ENCODE measurements around the gene ARHGDIA. TPM values are rescaled to one million over a fixed set of nuclear protein-coding genes. Genes with fewer than 3 reads are reported as not detected.
A peak's percentile ranks its signal among the peaks of the same experiment; 100 is the strongest.
"Not testable (repeated sequence)": the region's sequence is repeated elsewhere in the genome, so short reads cannot be mapped to it uniquely, and the experiment has no call there.

Gene ARHGDIA
- total RNA-seq: 100 to 1,000 TPM; 157 to 202 (median 180) TPM

DNA sequence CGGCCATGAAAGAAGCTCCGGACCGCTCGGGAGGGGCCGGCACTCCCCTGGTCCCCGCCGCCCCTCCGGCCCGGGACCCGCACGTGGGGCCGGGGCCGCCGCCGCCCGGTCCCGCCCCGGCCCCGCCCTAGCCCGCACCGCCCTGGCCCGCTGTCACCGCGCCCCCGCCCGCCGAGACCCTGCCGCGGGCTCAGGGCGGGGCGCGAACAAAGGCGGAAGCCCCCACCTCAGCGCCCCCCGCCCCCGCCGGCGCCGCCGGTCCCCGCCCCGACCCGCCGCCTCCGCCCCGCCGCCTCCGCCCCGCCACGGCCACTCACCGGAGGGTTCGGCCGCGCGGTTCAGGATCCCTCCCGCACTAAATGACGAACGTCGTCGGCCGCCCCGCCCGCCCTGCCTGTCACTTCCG is at the start of gene ARHGDIA:
TSS of gene ARHGDIA (minus strand) at position 357 of the 406 bp plus-strand sequence. CDS start 1,407 bp downstream, outside the sequence.
- no peaks in the 10 kb centered on the region for H3K9me3 ChIP-seq
- TF ChIP-seq, protein P1, sequence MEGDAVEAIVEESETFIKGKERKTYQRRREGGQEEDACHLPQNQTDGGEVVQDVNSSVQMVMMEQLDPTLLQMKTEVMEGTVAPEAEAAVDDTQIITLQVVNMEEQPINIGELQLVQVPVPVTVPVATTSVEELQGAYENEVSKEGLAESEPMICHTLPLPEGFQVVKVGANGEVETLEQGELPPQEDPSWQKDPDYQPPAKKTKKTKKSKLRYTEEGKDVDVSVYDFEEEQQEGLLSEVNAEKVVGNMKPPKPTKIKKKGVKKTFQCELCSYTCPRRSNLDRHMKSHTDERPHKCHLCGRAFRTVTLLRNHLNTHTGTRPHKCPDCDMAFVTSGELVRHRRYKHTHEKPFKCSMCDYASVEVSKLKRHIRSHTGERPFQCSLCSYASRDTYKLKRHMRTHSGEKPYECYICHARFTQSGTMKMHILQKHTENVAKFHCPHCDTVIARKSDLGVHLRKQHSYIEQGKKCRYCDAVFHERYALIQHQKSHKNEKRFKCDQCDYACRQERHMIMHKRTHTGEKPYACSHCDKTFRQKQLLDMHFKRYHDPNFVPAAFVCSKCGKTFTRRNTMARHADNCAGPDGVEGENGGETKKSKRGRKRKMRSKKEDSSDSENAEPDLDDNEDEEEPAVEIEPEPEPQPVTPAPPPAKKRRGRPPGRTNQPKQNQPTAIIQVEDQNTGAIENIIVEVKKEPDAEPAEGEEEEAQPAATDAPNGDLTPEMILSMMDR (IDR thresholded peaks at IDR 0.05): no peak
- no peak for TF ChIP-seq POLR2AphosphoS5 (IDR thresholded peaks at IDR 0.05)
- no peak for TF ChIP-seq POLR2A (IDR thresholded peaks at IDR 0.05)
- TF ChIP-seq EP300 (IDR thresholded peaks at IDR 0.05): no peak
- 1% methylated on average over 13 of the region's 64 CpGs for WGBS
- H3K27ac ChIP-seq: peak within 1 kb of the TSS; percentile 99
- DNase-seq (ENCODE audit: low spot score in 2 of 2): peak; percentile 65 to 98
- H3K4me3 ChIP-seq: peak within 1 kb of the TSS; percentile 82
- peaks cover 22% of the 10 kb centered on the region for H3K36me3 ChIP-seq
- no peaks in the 10 kb centered on the region for H3K27me3 ChIP-seq
- peaks cover 59% of the 10 kb centered on the region for H3K4me1 ChIP-seq

DNA sequence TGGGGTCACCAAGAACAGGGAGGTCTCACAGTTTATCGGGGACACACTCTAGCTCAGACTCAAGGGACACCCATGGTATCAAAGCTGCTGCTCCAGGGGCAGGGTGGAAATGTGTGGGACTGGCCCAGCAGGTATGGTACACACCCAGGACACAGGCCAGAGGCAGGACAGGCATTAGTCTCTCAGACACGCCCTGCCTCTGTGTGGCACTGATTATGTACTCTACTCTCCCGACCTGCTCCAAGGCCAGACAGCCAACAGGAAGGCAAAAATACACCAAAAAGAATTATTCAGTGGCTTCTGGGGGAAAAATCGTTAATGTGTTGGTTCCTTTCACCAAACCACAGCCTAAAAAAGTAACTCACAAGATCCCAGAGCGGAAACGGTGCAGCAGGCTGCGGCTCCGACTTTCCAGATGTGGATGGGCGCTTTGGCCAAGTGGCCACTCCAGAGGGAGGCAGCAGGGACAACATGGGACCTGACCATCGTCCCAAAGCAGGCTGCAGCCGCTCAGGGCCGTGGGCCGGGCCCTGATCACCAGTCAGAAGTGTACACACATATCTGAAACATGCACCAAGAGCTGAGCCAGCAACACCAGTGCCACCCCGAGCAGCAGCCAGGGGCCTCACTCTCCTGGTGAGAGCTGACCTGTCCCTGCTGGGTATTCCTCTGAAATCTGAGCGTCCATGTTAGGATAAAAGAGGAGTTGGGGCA is 47.9 kb upstream of the ARHGDIA start:
- H3K4me1 ChIP-seq: peaks cover 65% of the 10 kb centered on the region
- no peaks in the 10 kb centered on the region for H3K9me3 ChIP-seq
- peaks cover 45% of the 10 kb centered on the region for H3K36me3 ChIP-seq
- no peak for TF ChIP-seq POLR2A (IDR thresholded peaks at IDR 0.05)
- TF ChIP-seq, protein P1 (IDR thresholded peaks at IDR 0.05): no peak
- no peak for TF ChIP-seq POLR2AphosphoS5 (IDR thresholded peaks at IDR 0.05)
- TF ChIP-seq EP300 (IDR thresholded peaks at IDR 0.05): no peak
- DNase-seq (ENCODE audit: low spot score in 2 of 2): no peak
- H3K27me3 ChIP-seq: no peaks in the 10 kb centered on the region
- 82% methylated on average over 12 of the region's 15 CpGs for WGBS
- H3K27ac ChIP-seq: peak overlapping the region; percentile 85
- no peak overlapping the region for H3K4me3 ChIP-seq

- Histone ChIP-seq H3K4me1 (peaks cover 58% of the 10 kb centered on the region), H3K4me3 (peak overlapping the region; percentile 97), H3K36me3 (peaks cover 52% of the 10 kb centered on the region), H3K27ac (peak overlapping the region; percentile 85)
- H3K27me3 ChIP-seq; DNase-seq (ENCODE audit: low spot score in 2 of 2); H3K9me3 ChIP-seq: not testable (repeated sequence)
- WGBS: 43% methylated on average over 9 of the region's 9 CpGs
Observed at GRCh38 chr17:81918333-81918669, 47.2 kb upstream of the ARHGDIA start.

DNA sequence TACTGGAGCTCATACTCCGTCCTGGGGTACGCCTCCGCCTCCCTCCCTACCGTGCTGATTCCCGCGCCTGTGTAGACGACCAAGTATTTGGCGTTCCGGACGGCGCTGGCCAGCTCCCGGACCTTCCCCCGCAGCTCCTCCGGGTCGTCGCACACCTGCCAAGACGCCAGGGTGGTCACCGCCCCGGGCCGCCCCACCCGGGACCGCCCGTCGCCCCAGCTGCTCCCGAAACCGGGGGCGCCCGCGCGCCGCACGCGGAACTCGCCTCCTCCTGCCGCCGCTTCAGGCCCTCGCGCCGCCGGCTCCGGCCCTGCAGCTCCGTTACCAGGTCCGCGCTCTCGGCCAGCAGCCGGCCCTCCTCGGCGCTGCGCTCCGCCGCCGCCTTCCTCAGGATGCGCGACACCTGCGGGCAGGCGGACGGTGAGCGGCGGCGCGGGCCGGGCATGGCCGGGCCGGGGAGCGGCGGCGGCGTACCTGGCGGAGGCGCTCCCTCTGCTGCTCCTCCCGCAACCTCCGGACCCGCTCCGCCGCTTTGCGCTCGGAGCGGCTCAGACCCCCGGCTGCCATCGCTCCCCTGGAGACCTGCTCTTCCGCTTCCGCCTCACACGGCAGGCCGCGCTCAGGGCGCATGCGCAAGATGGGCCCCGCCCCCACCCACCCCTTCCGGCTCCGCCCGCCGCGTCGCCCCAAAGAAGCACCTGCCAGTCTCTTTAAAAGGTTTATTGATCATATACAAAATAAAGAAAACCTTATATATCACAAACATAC is 46.6 kb upstream of the ARHGDIA start, which contains the start of gene SIRT7:
TSS of gene SIRT7 (minus strand) at position 612 of the 768 bp plus-strand sequence. CDS start at position 567, 45 bp downstream.
- Histone ChIP-seq H3K36me3 (peaks cover 55% of the 10 kb centered on the region), H3K4me3 (peak within 1 kb of the TSS; percentile 97), H3K4me1 (peaks cover 53% of the 10 kb centered on the region), H3K9me3 (no peaks in the 10 kb centered on the region), H3K27me3 (no peaks in the 10 kb centered on the region), H3K27ac (peak within 1 kb of the TSS; percentile 85)
- 0% methylated on average over 12 of the region's 94 CpGs for WGBS
- peak in 1 of 2 donors; percentile 50 for TF ChIP-seq POLR2A (IDR thresholded peaks at IDR 0.05)
- TF ChIP-seq EP300 (IDR thresholded peaks at IDR 0.05): no peak
- peak in 1 of 3 donors; percentile 35 for TF ChIP-seq POLR2AphosphoS5 (IDR thresholded peaks at IDR 0.05)
- no peak for DNase-seq (ENCODE audit: low spot score in 2 of 2)

DNA sequence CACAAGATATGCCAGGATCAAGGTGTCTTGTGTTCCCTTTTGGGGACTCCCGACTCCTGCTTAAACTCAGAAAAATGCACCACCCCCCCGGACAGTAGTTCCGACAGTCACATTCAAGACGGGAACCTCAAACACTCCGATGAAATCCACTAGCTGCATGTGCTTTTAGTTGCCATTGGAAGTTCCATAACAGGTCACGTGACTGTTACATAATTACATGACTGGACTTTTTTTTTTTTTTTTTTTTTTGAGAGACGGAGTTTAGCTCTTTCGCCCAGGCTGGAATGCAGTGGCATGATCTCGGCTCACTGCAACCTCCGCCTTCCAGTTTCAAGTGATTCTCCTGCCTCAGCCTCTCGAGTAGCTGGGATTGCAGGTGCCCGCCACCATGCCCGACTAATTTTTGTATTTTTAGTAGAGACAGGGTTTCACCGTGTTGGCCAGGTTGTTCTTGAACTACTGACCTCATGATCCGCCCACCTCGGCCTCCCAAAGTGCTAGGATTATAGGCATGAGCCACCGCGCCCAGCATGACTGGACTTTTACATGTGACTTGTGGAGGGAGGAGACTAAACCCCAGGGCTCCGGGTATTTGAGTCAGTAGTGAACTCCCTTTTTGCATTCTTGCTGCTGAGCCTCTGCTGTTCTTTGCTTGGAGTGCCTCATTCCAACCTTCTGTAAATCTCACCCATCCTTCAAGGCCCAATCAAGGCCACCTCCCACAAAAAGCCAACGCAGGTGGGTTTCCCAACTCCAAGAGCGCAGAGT is 45.3 kb upstream of the ARHGDIA start:
- WGBS: 70% methylated on average over 21 of the region's 21 CpGs
- peaks cover 56% of the 10 kb centered on the region for H3K4me1 ChIP-seq
- TF ChIP-seq, protein P1 (IDR thresholded peaks at IDR 0.05): no peak
- TF ChIP-seq POLR2AphosphoS5 (IDR thresholded peaks at IDR 0.05) (no peak), POLR2A (IDR thresholded peaks at IDR 0.05) (no peak), EP300 (IDR thresholded peaks at IDR 0.05) (no peak)
- no peaks in the 10 kb centered on the region for H3K9me3 ChIP-seq
- no peaks in the 10 kb centered on the region for H3K27me3 ChIP-seq
- peaks cover 51% of the 10 kb centered on the region for H3K36me3 ChIP-seq
- no peak for DNase-seq (ENCODE audit: low spot score in 2 of 2)
- H3K4me3 ChIP-seq: peak overlapping the region; percentile 97
- peak overlapping the region; percentile 85 for H3K27ac ChIP-seq
